ENCODE data around the gene ABCA1. TPM values are rescaled to one million over a fixed set of nuclear protein-coding genes. Genes with fewer than 3 reads are reported as not detected.

Gene ABCA1
- total RNA-seq, 6 experiments from 2014 or later, result 45.8 to 107 (median 61.4) TPM

- Histone ChIP-seq H3K27ac (no peak overlapping the region), H3K4me3 (no peak overlapping the region), H3K4me1 (peaks cover 0 to 24% (median 12%) of the 10 kb centered on the region in 4 donors), H3K9me3 (no peaks in the 10 kb centered on the region), H3K27me3 (no peaks in the 10 kb centered on the region), H3K36me3 (peaks cover 0 to 55% (median 28%) of the 10 kb centered on the region in 4 donors)
- intact Hi-C loops (cut with DNase I), result loop anchor here in 1 of 2 donors (10.0 kb wide), 1 partner anchor 48 kb away; no protein-coding TSS in a partner anchor
- TF ChIP-seq CTCF (IDR thresholded peaks at IDR 0.05), result no peak
- TF ChIP-seq POLR2A (IDR thresholded peaks at IDR 0.05), result no peak
- DNase-seq (no peak), ATAC-seq (peak in 1 of 4 donors; percentile 28)
- 75% methylated on average over 2 of the region's 4 CpGs for WGBS (ENCODE audit: insufficient coverage, low coverage, low lambda C conversion rate, missing lambda C conversion rate)
These were observed 74.8 kb downstream of the ABCA1 start for GRCh38 chr9:104853159-104853558.

- H3K36me3 ChIP-seq, result peaks cover 0 to 51% (median 20%) of the 10 kb centered on the region in 4 donors
- no peaks in the 10 kb centered on the region for H3K27me3 ChIP-seq
- H3K27ac ChIP-seq, result no peak overlapping the region
- H3K4me1 ChIP-seq, result peaks cover 0 to 15% (median 5%) of the 10 kb centered on the region in 4 donors
- H3K4me3 ChIP-seq, result no peak overlapping the region
- intact Hi-C loops (cut with DNase I), result loop anchor here in 1 of 2 donors (10.0 kb wide), 1 partner anchor 47 kb away; no protein-coding TSS in a partner anchor
- DNase-seq (no peak), ATAC-seq (no peak)
- H3K9me3 ChIP-seq, result no peaks in the 10 kb centered on the region
- 76% methylated on average over 3 of the region's 3 CpGs for WGBS (ENCODE audit: insufficient coverage, low coverage, low lambda C conversion rate, missing lambda C conversion rate)
- no peak for TF ChIP-seq POLR2A (IDR thresholded peaks at IDR 0.05)
- no peak for TF ChIP-seq CTCF (IDR thresholded peaks at IDR 0.05)
These were observed 76.4 kb downstream of the ABCA1 start for GRCh38 chr9:104851546-104851920.

GRCh38 chr9:104850786-104851545 lies 77.0 kb downstream of the ABCA1 start:
- ATAC-seq, result peak in 2 of 4 donors; percentile 7 to 22
- H3K27ac ChIP-seq, result no peak overlapping the region
- DNase-seq, result no peak
- H3K9me3 ChIP-seq, result no peaks in the 10 kb centered on the region
- intact Hi-C loops (cut with DNase I), result loop anchor here in 1 of 2 donors (10.0 kb wide), 1 partner anchor 46 kb away; no protein-coding TSS in a partner anchor
- TF ChIP-seq POLR2A (IDR thresholded peaks at IDR 0.05), result no peak
- 51% methylated on average over 6 of the region's 6 CpGs for WGBS (ENCODE audit: insufficient coverage, low coverage, low lambda C conversion rate, missing lambda C conversion rate)
- no peaks in the 10 kb centered on the region for H3K27me3 ChIP-seq
- peaks cover 0 to 14% (median 4%) of the 10 kb centered on the region in 4 donors for H3K4me1 ChIP-seq
- H3K4me3 ChIP-seq, result no peak overlapping the region
- H3K36me3 ChIP-seq, result peaks cover 0 to 49% (median 17%) of the 10 kb centered on the region in 4 donors

GRCh38 chr9:104849023-104849422 lies 78.9 kb downstream of the ABCA1 start:
- DNase-seq, result no peak
- H3K9me3 ChIP-seq, result no peaks in the 10 kb centered on the region
- no peak for ATAC-seq
- TF ChIP-seq POLR2A (IDR thresholded peaks at IDR 0.05) (no peak), CTCF (IDR thresholded peaks at IDR 0.05) (no peak)
- H3K4me3 ChIP-seq, result no peak overlapping the region
- peaks cover 0 to 37% (median 16%) of the 10 kb centered on the region in 4 donors for H3K36me3 ChIP-seq
- H3K4me1 ChIP-seq, result peaks cover 0 to 23% (median 10%) of the 10 kb centered on the region in 4 donors
- H3K27me3 ChIP-seq, result no peaks in the 10 kb centered on the region
- no peak overlapping the region for H3K27ac ChIP-seq
- intact Hi-C loops (cut with DNase I), result no loop called here

GRCh38 chr9:104844710-104845109 lies 83.2 kb downstream of the ABCA1 start:
- ATAC-seq (peak in 2 of 4 donors; percentile 1 to 36), DNase-seq (no peak)
- Histone ChIP-seq H3K27ac (peak overlapping the region in 1 of 3 donors; percentile 62), H3K4me1 (peaks cover 0 to 48% (median 20%) of the 10 kb centered on the region in 4 donors), H3K36me3 (peaks cover 0 to 36% (median 16%) of the 10 kb centered on the region in 4 donors), H3K9me3 (no peaks in the 10 kb centered on the region), H3K4me3 (no peak overlapping the region), H3K27me3 (no peaks in the 10 kb centered on the region)
- TF ChIP-seq CTCF (IDR thresholded peaks at IDR 0.05) (no peak), POLR2A (IDR thresholded peaks at IDR 0.05) (no peak)
- WGBS (ENCODE audit: insufficient coverage, low coverage, low lambda C conversion rate, missing lambda C conversion rate), result 50% methylated on average over 2 of the region's 3 CpGs
- intact Hi-C loops (cut with DNase I), result no loop called here

Data from right lobe of liver (tissue), 6 donors.